CD4-positive, alpha-beta T cell treated with Interleukin-17A for 4 hours (primary cell): Measurements from ENCODE around the gene ZFPM1.
"Not testable (repeated sequence)": the region's sequence is repeated elsewhere in the genome, so short reads cannot be mapped to it uniquely, and the experiment has no call there.

Source experiments
- DNase-seq: peaks from one replicate; pipeline ENCODE4 v3.0.0-alpha.2; 2020; ENCODE audit warnings: mixed read lengths

Gene ZFPM1

GRCh38 chr16:88468275-88469129 lies 15.4 kb downstream of the ZFPM1 start:
- no peak for DNase-seq

- DNase-seq = peak; percentile 69
Observed at GRCh38 chr16:88469615-88470395, 16.7 kb downstream of the ZFPM1 start.

- not testable (repeated sequence) for DNase-seq
Observed at GRCh38 chr16:88470396-88470680, 17.3 kb downstream of the ZFPM1 start.

GRCh38 chr16:88470696-88471095 lies 17.6 kb downstream of the ZFPM1 start:
- peak; percentile 43 for DNase-seq

GRCh38 chr16:88471115-88471514 lies 18.0 kb downstream of the ZFPM1 start:
- DNase-seq = no peak

GRCh38 chr16:88471575-88471974 lies 18.5 kb downstream of the ZFPM1 start:
- no peak for DNase-seq

- peak; percentile 36 for DNase-seq
Observed at GRCh38 chr16:88472069-88472468, 19.0 kb downstream of the ZFPM1 start.

- no peak for DNase-seq
Observed at GRCh38 chr16:88472637-88473205, 19.6 kb downstream of the ZFPM1 start.

- no peak for DNase-seq
Observed at GRCh38 chr16:88473666-88474534, 20.8 kb downstream of the ZFPM1 start.

GRCh38 chr16:88475037-88475436 lies 22.0 kb downstream of the ZFPM1 start:
- no peak for DNase-seq

- no peak for DNase-seq
Observed at GRCh38 chr16:88476203-88476602, 23.1 kb downstream of the ZFPM1 start.

- no peak for DNase-seq
Observed at GRCh38 chr16:88476817-88477397, 23.8 kb downstream of the ZFPM1 start.

- peak; percentile 69 for DNase-seq
Observed at GRCh38 chr16:88477631-88478519, 24.8 kb downstream of the ZFPM1 start.

- no peak for DNase-seq
Observed at GRCh38 chr16:88478889-88479792, 26.1 kb downstream of the ZFPM1 start.

GRCh38 chr16:88479793-88480760 lies 27.0 kb downstream of the ZFPM1 start:
- DNase-seq = peak; percentile 64

GRCh38 chr16:88480829-88481228 lies 27.7 kb downstream of the ZFPM1 start:
- no peak for DNase-seq

GRCh38 chr16:88481851-88482250 lies 28.8 kb downstream of the ZFPM1 start:
- no peak for DNase-seq

- no peak for DNase-seq
Observed at GRCh38 chr16:88482630-88483391, 29.7 kb downstream of the ZFPM1 start.

GRCh38 chr16:88483392-88483641 lies 30.2 kb downstream of the ZFPM1 start:
- no peak for DNase-seq
